Fibroblast of peridontal ligament (primary cell): ENCODE measurements around the gene RNF224.

Source experiments
- DNase-seq: peaks from one replicate; pipeline ENCODE4 v3.0.0-alpha.2; 2010; ENCODE audit errors: extremely low read depth

Gene RNF224

DNA sequence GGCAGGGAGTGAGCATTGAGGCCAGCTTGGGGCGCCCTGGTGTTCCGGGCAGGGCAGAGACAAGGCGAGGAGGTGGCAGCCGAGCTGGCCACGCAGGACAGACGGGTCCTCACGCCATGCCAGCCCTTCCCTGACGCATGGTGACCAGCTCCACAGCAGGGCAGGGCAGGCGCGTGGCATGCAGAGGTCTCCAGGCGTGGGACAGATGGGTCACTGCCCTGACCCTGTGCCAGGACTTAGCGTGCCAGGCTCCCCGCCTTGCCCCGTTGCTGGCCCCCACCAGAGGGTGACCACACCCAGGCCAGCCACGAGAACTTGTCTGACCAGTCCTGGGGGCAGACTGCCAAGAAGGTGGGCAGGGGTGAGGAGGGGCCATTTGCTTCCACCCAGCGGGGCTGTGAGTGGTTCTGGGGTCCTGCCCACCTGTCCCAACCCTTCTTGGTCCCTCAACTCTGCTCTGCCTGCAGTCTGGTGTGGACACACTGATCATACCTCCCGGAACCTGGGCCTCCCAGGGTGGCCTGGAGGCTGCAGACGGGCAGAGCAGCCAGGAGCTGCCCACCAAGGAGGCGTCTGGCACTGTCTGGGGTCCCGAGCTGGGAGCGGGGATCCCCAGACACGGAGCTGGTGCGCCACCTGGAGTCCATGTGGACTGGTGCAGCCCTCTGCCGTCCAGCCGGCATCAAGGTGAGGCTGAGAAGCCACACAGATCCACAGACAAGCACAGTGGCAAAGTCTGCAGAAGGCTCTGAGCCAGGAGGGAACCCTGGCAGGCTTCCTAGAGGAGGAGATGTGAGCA is at the start of gene RNF224:
RNF224 (plus strand) TSS at position 449 of the 799 bp plus-strand sequence. CDS start 834 bp downstream, outside the sequence.
- DNase-seq: peak; percentile 59

- DNase-seq: no peak
These were observed 48.9 kb upstream of the RNF224 start for GRCh38 chr9:137178201-137178938.

DNA sequence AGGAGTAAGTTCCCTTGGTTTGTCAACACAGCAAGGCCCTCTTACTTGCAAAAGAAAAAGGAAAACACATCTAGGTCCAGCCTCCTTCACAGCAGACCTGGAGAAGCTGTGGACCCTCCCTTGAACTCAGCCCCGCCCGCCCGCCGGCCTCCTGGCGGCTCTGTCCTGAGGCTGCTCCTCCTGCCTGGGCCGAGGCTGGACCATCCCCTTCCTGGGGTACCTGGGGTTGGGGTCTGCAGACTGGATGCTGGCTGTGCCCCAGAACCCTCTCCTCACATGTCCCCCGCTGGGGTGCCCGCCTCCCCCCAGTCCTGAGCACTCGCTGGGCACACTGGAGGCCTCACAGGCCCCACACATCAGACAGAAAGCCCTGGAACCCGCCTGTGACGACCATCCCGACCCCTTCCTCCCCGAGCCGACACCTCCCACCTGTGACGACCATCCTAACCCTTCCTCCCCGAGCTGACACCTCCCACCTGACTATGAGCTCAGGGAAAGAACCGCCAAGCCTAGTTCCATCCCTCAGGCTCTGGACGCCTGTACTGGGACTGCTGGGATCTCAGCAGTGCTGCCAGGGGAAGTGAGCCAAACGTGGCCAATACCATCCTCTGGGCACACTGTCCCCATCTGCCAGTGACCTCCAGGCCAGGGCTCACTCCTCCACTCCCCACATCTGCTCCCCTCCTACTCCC is 48.2 kb upstream of the RNF224 start:
- DNase-seq: no peak

GRCh38 chr9:137179761-137180160 is 47.5 kb upstream of the RNF224 start:
- DNase-seq: no peak

DNA sequence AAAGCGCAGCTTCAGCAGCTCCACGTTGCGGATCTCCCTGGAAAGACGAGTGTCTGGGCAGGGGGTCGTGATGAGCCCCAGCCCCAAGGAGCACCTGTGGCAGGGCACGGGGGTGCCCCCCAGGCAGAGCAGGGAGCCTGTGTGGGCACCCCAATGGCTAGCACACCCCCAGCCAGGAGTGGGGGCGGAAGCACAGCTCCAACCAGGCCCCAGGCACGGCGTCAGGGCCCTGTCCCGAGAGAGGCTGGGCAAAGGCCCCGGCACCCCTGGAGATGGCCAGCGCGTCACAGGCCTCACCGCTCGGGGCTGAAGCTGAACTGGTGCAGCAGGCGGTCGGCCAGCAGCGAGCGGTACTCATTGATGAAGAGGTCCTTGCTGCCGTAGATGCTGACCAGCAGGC is 46.8 kb upstream of the RNF224 start:
- no peak for DNase-seq

- DNase-seq: no peak
These were observed 45.6 kb upstream of the RNF224 start for GRCh38 chr9:137181680-137182079.

GRCh38 chr9:137182836-137183235 is 44.5 kb upstream of the RNF224 start:
- no peak for DNase-seq

DNA sequence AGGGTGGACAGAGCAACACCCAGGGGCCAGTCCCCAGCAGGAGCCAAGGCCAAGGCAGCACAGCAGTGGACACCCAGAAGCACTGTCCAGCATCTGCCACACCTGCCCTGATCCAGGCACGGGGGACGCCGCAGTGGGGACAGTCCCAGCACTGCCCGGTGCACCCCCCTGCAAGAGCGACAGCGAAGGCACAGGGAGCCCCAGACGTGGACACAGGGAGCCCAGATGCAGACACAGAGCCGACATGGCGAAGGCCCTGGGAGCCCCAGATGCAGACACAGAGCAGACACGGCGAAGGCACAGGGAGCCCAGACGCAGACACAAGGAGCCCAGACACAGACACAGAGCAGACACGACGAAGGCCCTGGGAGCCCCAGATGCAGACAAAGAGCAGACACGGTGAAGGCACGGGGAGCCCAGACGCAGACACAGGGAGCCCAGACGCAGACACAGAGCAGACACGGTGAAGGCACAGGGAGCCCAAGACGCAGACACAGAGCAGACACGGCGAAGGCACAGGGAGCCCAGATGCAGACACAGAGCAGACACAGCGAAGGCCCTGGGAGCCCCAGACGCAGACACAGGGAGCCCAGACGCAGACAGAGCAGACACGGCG is 43.2 kb upstream of the RNF224 start:
- DNase-seq: no peak

- no peak for DNase-seq
These were observed 42.2 kb upstream of the RNF224 start for GRCh38 chr9:137184881-137185660.

DNA sequence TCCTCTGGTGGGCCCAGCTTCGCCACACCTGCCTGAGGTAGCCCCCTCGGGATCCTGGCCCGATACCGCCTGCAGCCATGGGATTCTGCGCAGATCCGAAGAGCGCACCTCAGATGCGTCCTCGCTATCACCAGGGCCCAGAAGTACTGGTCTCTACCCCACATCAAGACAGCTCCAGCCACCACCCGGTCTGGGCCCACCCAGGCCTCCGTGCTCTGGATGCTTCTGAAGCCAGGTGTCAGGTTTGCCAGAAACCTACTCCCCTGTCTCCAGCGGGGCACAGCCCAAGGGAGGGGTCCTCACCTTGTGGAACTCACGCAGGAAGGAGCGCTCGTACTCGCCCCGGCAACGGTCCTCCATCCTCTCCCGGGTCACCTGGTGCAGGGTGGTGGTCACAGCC is 41.4 kb upstream of the RNF224 start:
- no peak for DNase-seq

DNA sequence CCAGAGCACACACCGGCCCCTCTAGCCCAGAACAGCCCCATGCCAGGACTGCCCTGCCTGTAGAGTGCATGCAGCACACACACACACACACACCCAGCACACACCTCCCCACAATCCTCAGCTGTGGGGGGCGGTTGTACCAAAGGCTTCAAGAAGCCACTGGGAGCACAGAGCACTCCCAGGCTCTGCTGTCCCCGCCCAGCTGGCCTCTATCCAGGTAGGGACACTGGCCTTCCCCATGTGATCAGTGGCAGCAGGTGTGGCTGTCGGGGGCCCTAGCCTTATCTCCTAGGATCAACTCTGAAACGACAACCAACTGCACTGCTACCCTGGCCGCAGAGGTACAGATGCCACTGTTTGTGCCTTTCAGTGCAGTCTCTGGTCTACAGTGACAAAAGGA is 40.9 kb upstream of the RNF224 start:
- DNase-seq: no peak

DNA sequence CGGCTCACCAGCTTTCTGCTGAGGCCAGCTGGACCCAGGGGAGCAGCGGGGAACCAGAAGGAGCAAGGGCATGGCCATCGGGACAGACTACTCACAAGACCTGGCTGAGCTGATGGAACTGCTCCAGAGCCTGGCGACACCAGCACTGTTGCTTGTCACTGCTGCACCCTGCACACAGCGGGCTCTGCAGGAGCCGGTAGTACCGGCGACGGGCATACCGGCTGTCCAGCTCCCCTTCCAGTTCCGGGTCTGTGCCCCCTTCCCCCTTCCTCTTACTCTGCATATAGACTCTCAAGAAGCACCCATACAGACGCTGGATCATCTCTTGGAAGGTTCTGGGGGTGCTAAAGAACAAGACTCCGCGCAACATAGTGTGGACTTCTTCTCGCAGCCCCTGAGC is 39.9 kb upstream of the RNF224 start:
- no peak for DNase-seq

DNA sequence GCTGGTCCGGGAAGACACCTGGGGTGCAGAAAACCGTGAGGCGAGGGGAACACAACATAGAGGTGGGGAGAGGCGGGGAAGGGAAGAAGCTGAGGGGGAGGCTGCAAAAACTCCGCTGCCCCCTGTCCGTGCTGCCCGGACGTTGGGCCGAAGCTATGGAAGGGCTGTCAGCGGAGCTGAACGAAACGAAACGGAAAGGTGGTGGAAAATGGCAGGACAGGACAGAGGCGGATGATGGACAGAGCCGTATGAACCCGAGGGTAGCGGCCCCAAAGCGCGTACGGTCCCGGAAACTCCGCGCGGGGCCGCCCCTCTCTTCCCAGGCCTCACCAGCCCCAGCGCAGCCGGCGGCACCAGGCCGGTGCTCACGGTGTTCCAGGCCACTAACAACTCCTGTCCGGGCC is 39.2 kb upstream of the RNF224 start:
- no peak for DNase-seq

GRCh38 chr9:137188490-137189296 is 38.6 kb upstream of the RNF224 start, which contains the start of the genes ANAPC2 and SSNA1:
Gene ANAPC2, minus strand, starts transcription at chr9:137188560. Its CDS starts 28 bp downstream, at chr9:137188532.
Gene SSNA1, plus strand, starts transcription at chr9:137188676. Its CDS starts 51 bp downstream, at chr9:137188727.
- peak; percentile 93 for DNase-seq

GRCh38 chr9:137189297-137190295 is 37.7 kb upstream of the RNF224 start:
- no peak for DNase-seq

DNA sequence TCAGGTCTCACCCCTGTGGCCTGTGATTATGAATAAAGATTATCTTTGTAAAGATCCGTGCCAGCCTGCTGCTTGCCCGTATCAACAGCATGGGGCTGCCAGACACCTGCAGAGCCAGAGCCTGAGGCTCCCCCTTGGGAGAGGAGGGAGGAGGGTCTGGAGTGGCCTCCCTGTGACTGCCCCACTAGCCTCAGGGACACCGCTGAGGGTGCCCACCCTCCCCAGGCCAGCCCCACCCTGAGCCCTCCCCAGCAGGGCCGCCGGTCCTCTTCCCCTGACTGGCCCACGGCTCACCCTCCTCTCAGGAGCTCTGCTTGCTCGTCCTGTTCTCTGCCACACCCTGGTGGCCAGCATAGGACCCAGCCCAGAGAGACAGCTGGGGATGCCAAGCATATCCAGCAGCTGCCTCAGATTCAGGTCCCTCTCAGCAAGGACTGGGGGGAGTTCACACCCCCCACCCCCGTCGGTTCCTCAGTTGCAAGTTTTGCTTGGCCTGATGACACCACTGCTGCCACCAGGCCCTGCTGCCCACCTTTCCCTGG is 36.9 kb upstream of the RNF224 start:
- DNase-seq: no peak

DNA sequence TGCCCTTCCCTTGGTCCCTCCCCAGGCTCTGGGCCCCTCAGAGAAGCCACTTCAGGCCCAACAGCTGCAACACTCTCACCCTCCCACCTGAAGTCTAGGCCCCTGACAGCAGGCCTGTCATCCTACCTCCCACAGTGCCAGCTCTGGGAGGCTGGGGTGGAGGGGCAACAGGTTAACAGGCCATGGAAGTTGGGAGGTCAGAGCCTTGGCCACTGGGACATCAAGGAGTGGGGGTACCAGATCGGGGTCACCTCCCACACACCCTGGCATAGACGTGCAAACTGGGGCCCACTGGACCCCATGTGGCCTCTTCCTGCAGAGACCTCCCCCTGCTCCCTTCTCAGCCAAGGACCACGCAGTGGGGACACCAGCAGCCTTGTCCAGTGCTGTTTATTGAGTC is 36.1 kb upstream of the RNF224 start:
- DNase-seq: no peak

DNA sequence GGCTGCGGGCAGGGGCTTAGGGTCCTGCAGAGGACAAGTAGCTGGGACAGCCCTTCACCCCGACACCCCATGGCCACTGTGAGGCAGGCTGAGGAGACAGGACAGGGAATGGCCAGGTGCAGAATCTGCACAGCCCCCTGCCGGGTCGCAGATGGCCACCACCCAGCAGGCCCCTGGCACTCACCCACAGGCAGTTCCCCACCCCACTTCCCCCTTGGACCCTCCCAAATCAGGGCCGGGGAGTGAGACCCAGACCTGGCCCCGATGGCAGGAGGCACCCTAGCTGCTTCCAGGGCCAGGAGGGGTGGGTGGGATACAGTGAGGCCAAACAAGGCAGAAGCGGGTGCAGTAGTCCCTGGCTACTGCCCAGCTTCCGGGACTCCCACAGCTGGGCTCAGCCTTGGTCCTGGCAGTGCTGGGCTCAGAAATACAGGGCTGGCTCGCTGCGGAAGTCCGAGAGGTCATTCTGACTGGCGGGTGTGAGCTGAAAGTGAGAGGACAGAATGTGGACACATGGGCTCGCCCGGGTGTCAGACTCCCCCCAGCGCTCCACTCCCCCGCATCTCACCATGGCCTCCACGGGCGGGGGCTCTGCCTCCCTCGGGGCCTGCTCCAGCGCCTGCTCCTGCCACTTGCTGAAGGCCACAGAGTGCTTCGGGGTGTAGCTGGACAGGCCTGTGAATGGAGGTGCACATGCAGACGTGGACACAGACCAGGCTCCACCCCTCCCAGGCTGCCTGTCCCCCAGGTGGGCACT is 35.4 kb upstream of the RNF224 start:
- DNase-seq: no peak
